Lower leg skin (tissue), 4 donors: Measurements from ENCODE around the gene CALCOCO1. TPM values are rescaled to one million over a fixed set of nuclear protein-coding genes. Genes with fewer than 3 reads are reported as not detected.

Experiments
- DNase-seq, 2 donors: peaks; one replicate each; pipeline ENCODE4 v3.0.0-alpha.2; 2019; ENCODE audit warnings: low spot score in 2 of 2
- H3K4me3 ChIP-seq: fragments of 200-600 bp; sonication (generic); 2 replicates; pipeline ENCODE4 v1.5.1; 2017; ENCODE audit warnings: mild to moderate bottlenecking, low read depth; ENCODE audit not compliant: poor library complexity, severe bottlenecking
- POLR2A ChIP-seq, 2 donors: fragments of 450-650 bp; IDR thresholded peaks; one replicate each; pipeline ENCODE4 v1.6.1; 2016 to 2017; ENCODE audit warnings: antibody characterized with exemption in 2 of 2, mild to moderate bottlenecking in 1 of 2, moderate library complexity in 1 of 2
- WGBS, 2 donors: methylation state at CpG; one replicate each; pipeline ENCODE4 v1.1.5; 2018; 5-methylcytosine and 5-hydroxymethylcytosine counted together
- intact Hi-C: fragments of 100-400 bp; cut with DNase I; formaldehyde crosslinking; loops from one replicate; pipeline ENCODE4 v1.15.0; 2023; ENCODE audit warnings: low total_unique reads
- total RNA-seq, 4 donors: library from RNA; depleted of rRNA; stranded (reverse); fragments of >200 nt; gene quantifications; one replicate each; pipeline ENCODE4 v1.1.0, GENCODE V29; 2016
- TF ChIP-seq, protein P1 (sequence below), 3 donors: fragments of 450-650 bp; IDR thresholded peaks; one replicate each; pipeline ENCODE4 v1.5.1; 2016; ENCODE audit warnings: antibody characterized with exemption in 3 of 3, mild to moderate bottlenecking in 3 of 3, moderate library complexity in 2 of 3

CALCOCO1 gene
- total RNA-seq, 4 donors from 2014 or later = 313 to 432 (median 391) TPM

DNA sequence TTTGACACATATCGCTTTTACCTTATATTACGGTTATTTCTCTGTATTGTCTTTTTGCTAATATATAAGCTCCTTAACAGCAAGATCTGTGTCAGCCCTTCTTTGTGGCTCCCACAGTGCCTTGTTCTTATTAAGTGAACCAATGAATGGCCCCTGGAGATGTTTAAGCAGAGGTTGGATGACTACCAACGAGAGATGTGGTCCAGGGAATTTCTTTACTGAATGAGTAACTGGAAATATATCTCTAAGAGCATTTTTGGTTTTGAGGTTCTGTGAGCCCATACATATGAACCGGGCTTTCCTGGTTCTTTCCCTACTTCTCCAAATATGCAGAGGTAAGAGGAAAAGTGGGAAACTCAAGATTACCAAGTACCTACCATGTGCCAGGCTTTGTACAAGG is 23.5 kb downstream of the CALCOCO1 start:
- no peak overlapping the region for H3K4me3 ChIP-seq
- DNase-seq = no peak
- TF ChIP-seq, protein P1, sequence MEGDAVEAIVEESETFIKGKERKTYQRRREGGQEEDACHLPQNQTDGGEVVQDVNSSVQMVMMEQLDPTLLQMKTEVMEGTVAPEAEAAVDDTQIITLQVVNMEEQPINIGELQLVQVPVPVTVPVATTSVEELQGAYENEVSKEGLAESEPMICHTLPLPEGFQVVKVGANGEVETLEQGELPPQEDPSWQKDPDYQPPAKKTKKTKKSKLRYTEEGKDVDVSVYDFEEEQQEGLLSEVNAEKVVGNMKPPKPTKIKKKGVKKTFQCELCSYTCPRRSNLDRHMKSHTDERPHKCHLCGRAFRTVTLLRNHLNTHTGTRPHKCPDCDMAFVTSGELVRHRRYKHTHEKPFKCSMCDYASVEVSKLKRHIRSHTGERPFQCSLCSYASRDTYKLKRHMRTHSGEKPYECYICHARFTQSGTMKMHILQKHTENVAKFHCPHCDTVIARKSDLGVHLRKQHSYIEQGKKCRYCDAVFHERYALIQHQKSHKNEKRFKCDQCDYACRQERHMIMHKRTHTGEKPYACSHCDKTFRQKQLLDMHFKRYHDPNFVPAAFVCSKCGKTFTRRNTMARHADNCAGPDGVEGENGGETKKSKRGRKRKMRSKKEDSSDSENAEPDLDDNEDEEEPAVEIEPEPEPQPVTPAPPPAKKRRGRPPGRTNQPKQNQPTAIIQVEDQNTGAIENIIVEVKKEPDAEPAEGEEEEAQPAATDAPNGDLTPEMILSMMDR (IDR thresholded peaks at IDR 0.05) = no peak
- no peak for TF ChIP-seq POLR2A (IDR thresholded peaks at IDR 0.05)
- intact Hi-C loops = loop anchor here (5.0 kb wide), 1 partner anchor 39 kb away; no protein-coding TSS in a partner anchor
- 76 to 80% methylated on average over 4 of the region's 4 CpGs for WGBS, 2 donors

DNA sequence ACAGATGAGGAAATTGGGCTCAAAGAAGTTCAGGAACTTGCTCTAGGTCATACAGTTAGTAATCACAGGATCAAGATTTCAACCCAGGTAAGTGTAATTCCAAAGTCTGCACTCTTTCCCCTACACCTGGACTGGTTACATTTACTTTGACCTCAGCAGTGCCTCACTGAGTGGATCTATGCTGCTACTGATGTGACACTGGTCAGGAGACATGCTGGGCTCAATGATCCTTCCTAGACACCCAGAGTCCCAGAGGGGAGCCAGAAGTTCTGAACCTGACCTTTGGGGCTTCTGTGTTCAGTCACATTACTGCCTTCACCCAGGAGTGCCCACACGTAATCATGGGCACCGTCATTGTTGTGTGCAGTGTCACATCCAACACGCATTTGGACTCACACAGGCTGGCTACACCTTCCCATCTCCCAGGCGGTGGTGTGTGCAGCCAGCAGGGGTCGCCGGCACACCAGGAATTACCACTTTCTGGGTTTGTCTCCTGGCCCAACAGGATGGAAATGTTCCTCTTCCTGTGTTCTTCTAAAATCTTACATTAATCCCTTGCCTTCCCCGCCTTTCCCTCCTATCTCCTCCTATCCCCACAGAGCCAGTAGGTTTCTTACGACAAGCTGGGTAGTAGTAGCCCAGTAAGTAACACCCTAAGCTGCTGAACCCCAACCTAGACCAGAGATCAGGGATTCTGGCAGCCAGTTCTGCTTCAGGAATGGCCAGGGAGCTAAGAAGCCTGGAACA is 25.6 kb downstream of the CALCOCO1 start:
- H3K4me3 ChIP-seq = no peak overlapping the region
- intact Hi-C loops = loop anchor here (5.0 kb wide), 1 partner anchor 41 kb away; no protein-coding TSS in a partner anchor
- DNase-seq = peak; percentile 78 to 97
- 4% methylated on average over 8 of the region's 8 CpGs for WGBS, 2 donors
- TF ChIP-seq, protein P1 (IDR thresholded peaks at IDR 0.05) = peak in 1 of 3 donors; percentile 87
- TF ChIP-seq POLR2A (IDR thresholded peaks at IDR 0.05) = no peak

DNA sequence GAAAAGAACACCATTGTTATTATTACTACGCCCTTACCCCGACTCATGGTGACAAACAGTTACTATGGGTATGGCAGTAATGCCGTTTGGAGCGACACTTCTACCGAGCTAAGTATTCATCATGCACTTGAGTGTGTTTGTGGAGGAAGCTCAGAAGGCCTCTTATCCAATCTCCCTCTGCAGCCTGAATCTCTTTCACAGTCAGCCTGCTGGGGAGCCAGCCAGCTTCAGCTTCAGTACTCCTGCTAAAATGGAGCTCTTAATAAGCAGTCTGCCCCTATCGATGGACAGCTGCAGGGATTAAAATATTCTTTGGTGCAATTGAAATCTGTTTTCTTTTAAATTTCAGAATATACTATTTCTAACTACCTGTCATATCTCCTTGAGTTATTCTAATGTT is 26.7 kb downstream of the CALCOCO1 start:
- intact Hi-C loops = loop anchor here (5.0 kb wide), 1 partner anchor 42 kb away; no protein-coding TSS in a partner anchor
- 73 to 74% methylated on average over 6 of the region's 6 CpGs for whole genome bisulfite sequencing, 2 donors
- DNase-seq = no peak
- TF ChIP-seq, protein P1 (IDR thresholded peaks at IDR 0.05) = no peak
- no peak for TF ChIP-seq POLR2A (IDR thresholded peaks at IDR 0.05)
- H3K4me3 ChIP-seq = no peak overlapping the region

DNA sequence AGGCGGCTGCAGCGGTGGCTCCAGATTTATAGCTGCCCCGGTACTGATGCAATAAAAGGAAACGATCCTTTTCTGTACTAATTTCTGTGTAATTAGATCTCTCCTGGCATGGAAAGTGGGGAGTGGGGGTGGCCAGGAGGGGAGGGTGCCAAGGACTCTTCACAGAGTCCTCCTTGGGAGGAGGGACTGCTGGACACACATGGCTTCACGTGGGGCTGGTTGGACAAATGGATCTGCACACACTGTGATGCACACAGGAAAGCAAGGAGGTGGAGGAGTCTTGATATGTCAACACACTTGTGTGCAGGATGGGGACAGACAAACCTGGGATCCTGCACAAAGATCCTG is 27.6 kb downstream of the CALCOCO1 start:
- no peak overlapping the region for H3K4me3 ChIP-seq
- WGBS, 2 donors = 45 to 47% methylated on average over 5 of the region's 5 CpGs
- TF ChIP-seq, protein P1 (IDR thresholded peaks at IDR 0.05) = no peak
- no peak for TF ChIP-seq POLR2A (IDR thresholded peaks at IDR 0.05)
- intact Hi-C loops = loop anchor here (5.0 kb wide), 1 partner anchor 43 kb away; no protein-coding TSS in a partner anchor
- DNase-seq = no peak

DNA sequence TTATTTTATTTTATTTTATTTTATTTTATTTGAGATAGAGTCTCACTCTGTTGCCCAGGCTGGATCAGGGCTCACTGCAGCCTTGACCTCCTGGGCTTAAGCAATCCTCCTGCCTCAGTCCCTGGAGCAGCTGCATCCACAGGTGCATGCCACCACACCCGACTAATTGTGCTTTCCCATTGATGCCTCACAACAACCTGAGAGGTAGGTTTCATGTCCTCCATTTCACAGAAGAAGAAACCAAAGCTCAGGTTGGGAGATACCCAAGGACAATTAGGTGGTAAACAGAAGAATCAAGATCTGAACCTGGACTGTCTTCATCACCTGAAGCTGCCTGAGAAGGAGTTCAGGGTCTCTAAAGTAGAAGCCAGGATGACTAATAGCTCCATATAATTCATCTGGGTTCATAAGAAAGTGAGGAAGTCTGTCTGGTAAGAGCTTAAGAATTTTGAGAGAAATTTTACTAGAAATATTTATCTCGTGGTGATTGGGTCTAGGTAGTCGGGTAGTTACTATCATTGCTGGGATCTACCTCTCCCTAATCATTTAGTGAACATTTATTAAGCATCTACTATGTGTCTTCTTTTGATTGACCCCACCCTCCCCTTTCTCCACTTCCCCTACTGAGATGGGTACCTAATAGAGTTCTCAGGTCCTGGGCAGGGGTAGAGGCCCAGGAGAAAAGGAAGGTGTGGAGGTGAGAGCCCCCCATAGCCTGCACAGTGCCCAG is 28.1 kb downstream of the CALCOCO1 start:
- no peak for TF ChIP-seq POLR2A (IDR thresholded peaks at IDR 0.05)
- TF ChIP-seq, protein P1 (IDR thresholded peaks at IDR 0.05) = no peak
- no peak for DNase-seq
- H3K4me3 ChIP-seq = no peak overlapping the region
- intact Hi-C loops = no loop called here
- WGBS, 2 donors = 50 to 53% methylated on average over 3 of the region's 3 CpGs
